ENCODE data around the gene ZNF468. TPM values are rescaled to one million over a fixed set of nuclear protein-coding genes. Genes with fewer than 3 reads are reported as not detected.
A peak's percentile ranks its signal among the peaks of the same experiment; 100 is the strongest.

ZNF468 gene
- total RNA-seq, 2 experiments from 2014 or later, result 23.0 to 27.0 TPM

GRCh38 chr19:52898101-52898500 is 40.7 kb upstream of the ZNF468 start:
- BruUV-seq (replicated peaks), result no TSS peak
- H3K27ac ChIP-seq (ENCODE audit: low read depth, low read length, poor library complexity, severe bottlenecking), result no peak overlapping the region
- DNase-seq (ENCODE audit: low spot score), result no peak
- H3K4me3 ChIP-seq (ENCODE audit: low read depth, low read length, poor library complexity, severe bottlenecking), result no peak overlapping the region
- H3K9me2 ChIP-seq (ENCODE audit: insufficient read depth, low read length), result no peaks in the 10 kb centered on the region
- H3K79me2 ChIP-seq (ENCODE audit: insufficient read depth, low read depth, low read length), result peaks cover 20% of the 10 kb centered on the region; the same call in 1 of the 2 replicates
- intact Hi-C loops (cut with micrococcal nuclease; ENCODE audit: unreplicated experiment), result no loop called here
- ChIA-PET CTCF (ENCODE audit: unreplicated experiment) (no interaction called here), POLR2A (interaction anchor here (0.6 kb wide), 1 partner anchor 45 kb away, joined by 3 read pairs; no protein-coding TSS in a partner anchor)
- H3K4me2 ChIP-seq (ENCODE audit: low read length), result no peak overlapping the region
- peaks cover 5% of the 10 kb centered on the region for H3K4me1 ChIP-seq (ENCODE audit: insufficient read depth, low read length, poor library complexity, severe bottlenecking)
- H4K20me1 ChIP-seq (ENCODE audit: insufficient read depth, low read length), result no peaks in the 10 kb centered on the region
- TF ChIP-seq EZH2phosphoT487 (IDR thresholded peaks at IDR 0.05; ENCODE audit: borderline replicate concordance, low read depth, low read length), result no peak
- no peak for TF ChIP-seq CTCF (conservative IDR thresholded peaks at IDR 0.05; ENCODE audit: low read length)
- H3K36me3 ChIP-seq (ENCODE audit: insufficient read depth, low read length), result peaks cover 23% of the 10 kb centered on the region
- peak overlapping the region; percentile 69 for H2AFZ ChIP-seq (ENCODE audit: low read length)
- H3K9me3 ChIP-seq (ENCODE audit: low read length), result no peaks in the 10 kb centered on the region

DNA sequence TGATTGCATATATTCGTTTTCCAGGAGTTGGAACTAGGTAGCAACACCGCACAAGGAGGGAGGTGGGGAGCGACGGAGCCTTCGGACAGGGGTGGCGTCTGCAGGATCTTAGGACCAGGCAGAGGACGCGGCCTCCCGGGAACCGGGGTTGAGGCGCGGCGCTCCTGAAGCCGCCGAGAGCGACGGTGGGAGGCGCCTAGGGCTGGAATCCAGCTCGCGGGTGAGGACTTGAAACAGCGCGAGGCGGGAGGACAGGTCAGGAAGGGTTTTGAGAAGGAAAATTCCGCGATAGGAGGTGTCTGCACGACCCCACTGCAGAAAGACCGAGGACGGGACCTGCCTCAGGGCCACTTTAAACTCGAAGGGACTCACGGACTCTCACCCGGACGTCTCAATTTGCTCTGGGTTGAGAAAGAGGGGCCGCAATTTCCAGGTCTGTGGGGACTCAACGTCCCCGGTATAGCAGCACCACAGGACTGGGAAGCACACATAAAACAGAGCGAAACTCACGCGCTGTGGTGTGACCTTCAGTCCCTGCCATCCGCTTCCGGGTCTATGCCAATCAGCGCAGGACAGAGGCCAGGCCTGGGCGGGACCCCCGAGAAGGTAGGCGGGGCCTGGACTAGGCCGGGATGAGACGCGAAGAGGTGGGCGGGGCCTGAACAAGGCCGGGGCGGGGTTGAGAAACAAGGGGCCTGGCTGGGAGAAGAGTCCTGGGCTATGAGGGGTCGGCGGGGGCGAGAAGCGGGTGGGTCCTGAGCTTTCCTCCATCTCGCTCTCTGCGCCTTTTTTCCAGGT is 39.9 kb upstream of the ZNF468 start, which contains the start of gene ZNF320:
Gene ZNF320, minus strand, starts transcription at position 498 of the 798 bp plus-strand sequence. CDS start 7,380 bp downstream, outside the sequence.
- Histone ChIP-seq H4K20me1 (ENCODE audit: insufficient read depth, low read length) (no peaks in the 10 kb centered on the region), H3K79me2 (ENCODE audit: insufficient read depth, low read depth, low read length) (peaks cover 20% of the 10 kb centered on the region; the same call in 1 of the 2 replicates), H3K36me3 (ENCODE audit: insufficient read depth, low read length) (peaks cover 23% of the 10 kb centered on the region), H2AFZ (ENCODE audit: low read length) (peak within 1 kb of the TSS; percentile 69), H3K4me1 (ENCODE audit: insufficient read depth, low read length, poor library complexity, severe bottlenecking) (peaks cover 5% of the 10 kb centered on the region), H3K4me2 (ENCODE audit: low read length) (peak within 1 kb of the TSS; percentile 70), H3K9me3 (ENCODE audit: low read length) (no peaks in the 10 kb centered on the region), H3K9me2 (ENCODE audit: insufficient read depth, low read length) (no peaks in the 10 kb centered on the region), H3K4me3 (ENCODE audit: low read depth, low read length, poor library complexity, severe bottlenecking) (peak within 1 kb of the TSS; percentile 79), H3K27ac (ENCODE audit: low read depth, low read length, poor library complexity, severe bottlenecking) (peak within 1 kb of the TSS; percentile 44)
- TF ChIP-seq EZH2phosphoT487 (IDR thresholded peaks at IDR 0.05; ENCODE audit: borderline replicate concordance, low read depth, low read length), result no peak
- no peak for TF ChIP-seq CTCF (conservative IDR thresholded peaks at IDR 0.05; ENCODE audit: low read length)
- CTCF ChIA-PET (ENCODE audit: unreplicated experiment), result no interaction called here
- DNase-seq (ENCODE audit: low spot score), result peak; percentile 97
- POLR2A ChIA-PET, result interaction anchor here (0.6 kb wide), 1 partner anchor 46 kb away, joined by 3 read pairs; no protein-coding TSS in a partner anchor
- intact Hi-C loops (cut with micrococcal nuclease; ENCODE audit: unreplicated experiment), result no loop called here
- no TSS peak for BruUV-seq (replicated peaks)
